Endothelial cell of umbilical vein (primary cell): ENCODE results near the gene SMC3. TPM values are rescaled to one million over a fixed set of nuclear protein-coding genes. Genes with fewer than 3 reads are reported as not detected.
A peak's percentile ranks its signal among the peaks of the same experiment; 100 is the strongest.

Experiments used
- BruUV-seq: library from RNA; stranded (reverse); fragments of 400-500 nt; replicated peaks from 2 replicates; lab custom pipeline; 2021; lab: Mats Ljungman, UMichigan
- CTCF ChIA-PET: fragments of 300-600, 350-600 bp; sonication (Branson Sonifier 250); formaldehyde crosslinking; loops from one replicate; lab custom pipeline; 2021; ENCODE audit warnings: antibody characterized with exemption, inconsistent platforms; lab: Charles Lee
- POLR2A ChIA-PET: fragments of 300-600, 350-600 bp; sonication (Branson Sonifier 250); formaldehyde crosslinking; loops from one replicate; lab custom pipeline; 2021; ENCODE audit warnings: antibody characterized with exemption, inconsistent platforms; lab: Charles Lee
- DNase-seq: peaks from one replicate; pipeline ENCODE4 v3.0.0-alpha.2; 2011; ENCODE audit warnings: low read depth, low spot score
- FAIRE-seq: peaks from 2 replicates; lab custom pipeline; 2011; peaks lifted over from hg19 to GRCh38; lab: Jason Lieb, UNC
- H2AFZ ChIP-seq: 2 replicates; pipeline ENCODE4 v1.6.0; 2012; ENCODE audit warnings: low read depth, low read length, control low read depth, inconsistent platforms
- H3K27ac ChIP-seq: 2 replicates; pipeline ENCODE4 v1.5.1; 2011; ENCODE audit warnings: low read depth, mild to moderate bottlenecking, control low read depth, low read length, moderate library complexity; ENCODE audit not compliant: insufficient read depth
- H3K27me3 ChIP-seq, 2 experiments: 2 replicates each; pipeline versions ENCODE4 v1.6.0 to v1.6.1; 2011; ENCODE audit warnings: low read length in 2 of 2, mixed read lengths in 1 of 2; ENCODE audit not compliant: control insufficient read depth in 2 of 2, insufficient read depth in 2 of 2
- H3K36me3 ChIP-seq, 2 experiments: 2 replicates in 1 of 2; 3 replicates in 1 of 2; pipeline ENCODE4 v1.5.1; 2011; ENCODE audit warnings: low read length in 2 of 2, mild to moderate bottlenecking in 1 of 2, moderate library complexity in 1 of 2; ENCODE audit not compliant: control insufficient read depth in 2 of 2, insufficient read depth in 2 of 2; ENCODE audit errors: extremely low read depth in 1 of 2
- H3K4me1 ChIP-seq: 3 replicates; pipeline ENCODE4 v1.5.1; 2011; ENCODE audit warnings: mild to moderate bottlenecking, low read length; ENCODE audit not compliant: control insufficient read depth, insufficient read depth; ENCODE audit errors: extremely low read depth
- H3K4me2 ChIP-seq: 2 replicates; pipeline ENCODE4 v1.6.1; 2011; ENCODE audit warnings: low read length, control low read depth, mixed read lengths; ENCODE audit not compliant: insufficient read depth
- H3K4me3 ChIP-seq, 3 experiments: fragments of 200-600 bp in 1 of 3; sonication (generic), shearing (Covaris generic) in 1 of 3; replicated peaks in 1 of 3; 2 replicates each; pipeline ENCODE4 v1.5.1; 2011 to 2016; ENCODE audit warnings: control low read depth in 3 of 3, low read length in 3 of 3, mild to moderate bottlenecking in 2 of 3, inconsistent platforms in 1 of 3, low read depth in 1 of 3, moderate library complexity in 1 of 3; ENCODE audit not compliant: insufficient read depth in 1 of 3
- H3K79me2 ChIP-seq: 2 replicates; pipeline ENCODE4 v1.6.0; 2012; ENCODE audit warnings: low read length, inconsistent platforms; ENCODE audit not compliant: control insufficient read depth, insufficient read depth
- H3K9ac ChIP-seq: replicated peaks from 2 replicates; pipeline ENCODE3; 2011; ENCODE audit warnings: low read length, control low read depth; ENCODE audit not compliant: insufficient read depth; ENCODE audit errors: extremely low read depth
- H3K9me1 ChIP-seq: replicated peaks from 3 replicates; pipeline ENCODE4 v1.6.0; 2011; ENCODE audit warnings: mild to moderate bottlenecking, low read length; ENCODE audit not compliant: control insufficient read depth, insufficient read depth; ENCODE audit errors: extremely low read depth
- H3K9me3 ChIP-seq: replicated peaks from 2 replicates; pipeline ENCODE4 v1.5.1; 2012; ENCODE audit warnings: low read length, inconsistent platforms; ENCODE audit not compliant: control insufficient read depth, insufficient read depth
- H4K20me1 ChIP-seq: replicated peaks from 2 replicates; pipeline ENCODE3; 2011; ENCODE audit warnings: mild to moderate bottlenecking, low read length; ENCODE audit not compliant: control insufficient read depth, insufficient read depth; ENCODE audit errors: extremely low read depth
- CTCF ChIP-seq, 2 donors: IDR thresholded peaks; 1 replicate in 1 of 2; 2 replicates in 1 of 2; pipeline ENCODE4 v1.5.1; 2011; ENCODE audit warnings: low read length in 2 of 2, mild to moderate bottlenecking in 2 of 2, moderate library complexity in 2 of 2, control low read depth in 1 of 2, inconsistent platforms in 1 of 2, low read depth in 1 of 2; ENCODE audit not compliant: insufficient read depth in 1 of 2; ENCODE audit errors: extremely low read depth in 1 of 2
- EZH2 ChIP-seq: IDR thresholded peaks from 2 replicates; pipeline ENCODE4 v1.6.1; 2012; ENCODE audit warnings: borderline replicate concordance, low read depth, mild to moderate bottlenecking, moderate library complexity, low read length, inconsistent platforms; ENCODE audit not compliant: severe bottlenecking
- FOS ChIP-seq: IDR thresholded peaks from 2 replicates; pipeline ENCODE4 v1.6.1; 2011; ENCODE audit warnings: mild to moderate bottlenecking, low read length, moderate library complexity, borderline replicate concordance; ENCODE audit not compliant: insufficient read depth
- GATA2 ChIP-seq: IDR thresholded peaks from 2 replicates; pipeline ENCODE4 v1.7.0; 2011; ENCODE audit warnings: low read depth, mild to moderate bottlenecking, moderate library complexity, mixed read lengths, low read length; ENCODE audit not compliant: insufficient read length, insufficient read depth
- JUN ChIP-seq: IDR thresholded peaks from 2 replicates; pipeline ENCODE4 v1.6.1; 2011; ENCODE audit warnings: borderline replicate concordance, low read depth; ENCODE audit not compliant: insufficient read length, insufficient read depth
- MAX ChIP-seq: IDR thresholded peaks from 2 replicates; pipeline ENCODE4 v1.6.1; 2011; ENCODE audit not compliant: insufficient read depth, insufficient read length
- MYC ChIP-seq: IDR thresholded peaks from one replicate; pipeline ENCODE4 v1.6.1; 2011; ENCODE audit warnings: mild to moderate bottlenecking, low read depth, low read length
- POLR2A ChIP-seq: IDR thresholded peaks from 2 replicates; pipeline ENCODE4 v1.6.1; 2012; ENCODE audit warnings: low read depth, mild to moderate bottlenecking, control low read depth, low read length
- POLR2AphosphoS5 ChIP-seq: IDR thresholded peaks from 2 replicates; pipeline ENCODE4 v1.6.1; 2012; ENCODE audit warnings: low read depth, mild to moderate bottlenecking, control low read depth, low read length, moderate library complexity; ENCODE audit not compliant: insufficient read depth
- dilution Hi-C: fragments of 300-500 bp; cut with MboI; formaldehyde crosslinking; loops from one replicate; pipeline ENCODE4 v1.15.0; 2019; ENCODE audit warnings: low sequenced_read_pairs; ENCODE audit not compliant: extremely low pct_ligation_motif_present
- intact Hi-C: fragments of 100-400 bp; cut with micrococcal nuclease; formaldehyde crosslinking; loops from one replicate; pipeline ENCODE4 v1.10.0; 2022
- polyA plus RNA-seq, 4 experiments: library from polyadenylated mRNA; depleted of rRNA in 3 of 4; stranded (reverse) in 3 of 4; unstranded in 1 of 4; fragments of >200 nt; gene quantifications; 2 replicates each; pipeline versions ENCODE4 v1.2.1 to v1.2.3, GENCODE V29; 2011 to 2012; ENCODE audit warnings: missing spikeins in 1 of 4
- total RNA-seq: library from RNA; stranded (reverse); gene quantifications from 2 replicates; pipeline ENCODE4 v1.2.3, GENCODE V29; 2021

SMC3 gene
- total and polyA plus RNA-seq, 2 donors (not counting 3 experiments of a cell fraction or from before 2014, with no cell fraction given) = 5.5 to 44.2 TPM

DNA sequence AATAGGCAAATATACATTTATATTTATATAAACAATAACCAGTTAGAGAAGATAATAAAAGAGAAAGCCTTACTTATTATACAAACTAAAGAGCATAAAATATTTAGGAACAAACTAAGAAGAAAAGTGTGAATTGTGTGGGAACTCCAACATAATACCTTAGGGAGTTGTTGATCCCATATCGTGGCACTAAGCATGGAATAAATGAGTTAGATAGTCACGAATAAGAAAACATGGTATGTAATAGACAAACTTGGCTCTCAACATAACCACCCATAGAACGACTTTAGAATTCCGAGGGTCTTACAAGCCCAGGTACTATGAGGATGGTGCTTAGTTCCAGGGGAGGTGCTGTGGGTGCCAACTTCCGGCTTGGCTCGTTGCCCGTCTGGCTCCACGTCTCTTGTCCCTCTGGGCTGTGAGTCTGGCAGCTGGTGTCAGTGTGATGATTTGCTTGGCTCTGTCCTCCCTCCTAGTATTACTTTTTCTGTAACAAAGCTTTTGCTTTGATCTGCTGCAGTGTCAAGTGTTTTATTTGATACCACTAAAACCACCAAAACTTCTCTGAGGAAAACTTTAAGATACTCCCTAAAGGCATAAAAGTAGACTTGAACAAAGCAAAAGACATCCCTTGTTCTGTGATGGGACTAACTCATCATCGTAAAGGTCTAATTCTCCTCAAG is 67.2 kb downstream of the SMC3 start:
- no TSS peak for BruUV-seq
- ChIA-PET POLR2A (no interaction called here), CTCF (interaction anchor here (1.6 kb wide), 1 partner anchor 10 kb away, joined by 4 read pairs; no protein-coding TSS in a partner anchor)
- intact Hi-C loops = no loop called here
- no peaks in the 10 kb centered on the region for H4K20me1 ChIP-seq
- H3K79me2 ChIP-seq = no peaks in the 10 kb centered on the region
- H3K9ac ChIP-seq = no peak overlapping the region
- H2AFZ ChIP-seq = no peak overlapping the region
- no peak overlapping the region for H3K4me2 ChIP-seq
- no peak overlapping the region for H3K4me3 ChIP-seq
- peaks cover 9 to 14% of the 10 kb centered on the region in 2 experiments for H3K27me3 ChIP-seq
- no peak for TF ChIP-seq MAX
- TF ChIP-seq CTCF (IDR thresholded peaks at IDR 0.05; ENCODE audit: extremely low read depth in 1 of 2, insufficient read depth in 1 of 2, low read depth in 1 of 2, low read length in 2 of 2) = no peak
- TF ChIP-seq FOS = no peak
- H3K27ac ChIP-seq = no peak overlapping the region
- H3K9me1 ChIP-seq = no peaks in the 10 kb centered on the region
- no peaks in the 10 kb centered on the region for H3K9me3 ChIP-seq
- peak; percentile 42 for FAIRE-seq
- no peaks in the 10 kb centered on the region for H3K4me1 ChIP-seq
- no peak for DNase-seq
- dilution Hi-C loops = no loop called here
- H3K36me3 ChIP-seq = no peaks in the 10 kb centered on the region

GRCh38 chr10:110636572-110636931 is 69.1 kb downstream of the SMC3 start:
- POLR2A ChIA-PET = no interaction called here
- dilution Hi-C loops = no loop called here

More at GRCh38 chr10:110636572-110636931, 69.1 kb downstream of the SMC3 start:
- H3K79me2 ChIP-seq = no peaks in the 10 kb centered on the region
- no peaks in the 10 kb centered on the region for H3K9me3 ChIP-seq
- peaks cover 18 to 21% of the 10 kb centered on the region in 2 experiments for H3K27me3 ChIP-seq
- no peak overlapping the region for H2AFZ ChIP-seq
- no peak for DNase-seq
- no peaks in the 10 kb centered on the region for H3K9me1 ChIP-seq
- TF ChIP-seq POLR2A = no peak
- TF ChIP-seq JUN = no peak
- TF ChIP-seq MAX = no peak
- TF ChIP-seq CTCF (IDR thresholded peaks at IDR 0.05; ENCODE audit: extremely low read depth in 1 of 2, insufficient read depth in 1 of 2, low read depth in 1 of 2, low read length in 2 of 2) = no peak
- no peak for TF ChIP-seq POLR2AphosphoS5
- no peak for TF ChIP-seq EZH2
- TF ChIP-seq GATA2 = no peak
- TF ChIP-seq FOS = no peak
- TF ChIP-seq MYC = no peak
- H3K4me3 ChIP-seq = no peak overlapping the region
- no peak overlapping the region for H3K9ac ChIP-seq
- intact Hi-C loops = no loop called here
- H3K4me2 ChIP-seq = no peak overlapping the region
- FAIRE-seq = no peak
- BruUV-seq = no TSS peak
- CTCF ChIA-PET = interaction anchor here (1.4 kb wide), 1 partner anchor 35 kb away, joined by 3 read pairs; no protein-coding TSS in a partner anchor
- H4K20me1 ChIP-seq = no peaks in the 10 kb centered on the region
- no peaks in the 10 kb centered on the region for H3K36me3 ChIP-seq
- no peak overlapping the region for H3K27ac ChIP-seq
- no peaks in the 10 kb centered on the region for H3K4me1 ChIP-seq
